Fibroblast of the aortic adventitia (primary cell): ENCODE results near the gene UBE2E2. TPM values are rescaled to one million over a fixed set of nuclear protein-coding genes. Genes with fewer than 3 reads are reported as not detected.

ENCODE experiments used
- DNase-seq: peaks from one replicate; pipeline ENCODE4 v3.0.0-alpha.2; 2010; ENCODE audit warnings: low read depth
- H3K4me3 ChIP-seq: 2 replicates; pipeline ENCODE4 v1.5.1; 2011; ENCODE audit warnings: low read depth, mild to moderate bottlenecking, control low read depth, low read length, moderate library complexity
- CTCF ChIP-seq: IDR thresholded peaks from 2 replicates; pipeline ENCODE4 v1.5.1; 2011; ENCODE audit warnings: mild to moderate bottlenecking, low read length, control low read depth, inconsistent platforms; ENCODE audit not compliant: insufficient read depth
- total RNA-seq: library from RNA; depleted of rRNA; stranded (reverse); fragments of >200 nt; gene quantifications from 2 replicates; pipeline ENCODE4 v1.2.3, GENCODE V29; 2012; ENCODE audit warnings: low replicate concordance

The UBE2E2 gene
- total RNA-seq, 1 donor = 49.1 TPM

DNA sequence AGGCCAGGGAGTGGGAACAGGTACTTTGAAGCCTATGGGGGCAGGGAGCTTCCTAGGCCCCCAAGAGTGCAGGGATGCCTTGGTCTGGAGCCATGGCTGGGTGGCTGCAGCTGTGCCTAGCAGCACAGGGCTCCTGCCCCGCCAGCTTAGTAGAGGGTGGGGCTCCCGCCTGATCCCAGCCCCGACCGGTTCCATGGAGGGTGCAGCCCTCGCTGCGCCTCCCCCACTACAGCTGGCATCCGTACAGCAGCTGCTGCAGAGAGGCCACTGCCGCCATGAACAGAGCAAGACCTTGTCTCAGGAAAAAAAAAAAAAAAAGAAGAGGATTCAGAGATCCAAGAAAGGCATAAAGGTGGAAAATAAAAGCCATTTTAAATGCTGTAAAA, 277.2 kb downstream of the UBE2E2 start:
- no peak for DNase-seq
- no peak for TF ChIP-seq CTCF
- H3K4me3 ChIP-seq = no peak overlapping the region

DNA sequence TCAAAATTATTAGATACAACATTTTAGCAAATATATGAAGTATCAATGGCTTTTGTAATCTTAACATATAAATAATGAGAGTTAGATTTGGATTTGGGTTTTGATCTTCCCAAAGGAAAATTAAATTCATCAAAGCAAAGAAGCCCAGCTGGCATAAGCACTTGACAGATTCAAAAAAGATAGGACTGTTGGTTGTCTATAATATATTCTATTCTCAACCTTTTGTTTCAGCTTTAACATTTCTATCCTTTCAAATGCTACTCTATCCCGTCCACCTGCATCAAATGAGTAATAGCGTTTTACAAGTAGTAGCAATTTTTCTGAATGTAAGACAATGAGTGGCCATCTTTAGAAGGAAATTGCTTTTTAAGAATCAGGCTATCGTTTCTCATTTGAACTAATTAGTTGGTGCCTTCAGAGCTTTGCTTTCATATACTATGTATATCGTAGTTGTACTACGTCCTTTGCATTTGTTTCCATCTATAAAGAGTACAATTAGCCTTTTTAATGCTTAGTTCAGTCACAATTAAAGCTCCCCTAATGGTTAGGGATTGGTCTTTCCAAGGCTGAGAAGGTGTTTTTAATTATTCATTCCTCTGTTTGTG, 278.0 kb downstream of the UBE2E2 start:
- no peak for TF ChIP-seq CTCF
- no peak overlapping the region for H3K4me3 ChIP-seq
- DNase-seq = no peak

DNA sequence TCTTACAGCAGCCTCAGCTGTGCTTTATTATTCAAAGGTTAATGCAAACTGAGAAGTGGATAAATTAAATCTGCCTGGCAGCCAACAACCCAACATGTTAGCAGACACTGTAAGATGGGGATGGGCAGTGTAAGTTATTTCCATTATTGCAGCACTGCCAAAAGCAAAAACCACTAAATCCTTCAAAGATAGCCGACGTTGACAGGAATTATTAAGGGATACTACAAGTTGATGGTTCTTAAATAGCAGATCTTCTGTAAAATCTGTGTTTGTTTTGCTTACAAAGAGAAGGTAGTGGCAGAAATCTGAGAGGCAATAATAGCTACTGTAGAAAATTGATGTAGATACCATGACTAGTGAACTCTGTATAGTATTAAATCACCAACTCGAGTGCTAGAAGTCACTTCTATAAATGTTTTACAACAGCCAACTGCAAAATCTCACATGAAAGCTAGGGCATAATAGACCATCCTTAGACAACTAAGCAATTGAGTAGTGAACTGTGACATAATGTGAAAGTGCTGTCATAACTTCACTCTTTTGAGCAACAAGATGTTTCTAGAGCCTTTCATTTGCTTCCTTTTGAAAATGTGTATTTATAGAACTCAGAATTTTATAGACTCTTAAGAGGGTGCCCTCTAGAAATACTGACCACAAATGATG, 278.6 kb downstream of the UBE2E2 start:
- no peak for DNase-seq
- H3K4me3 ChIP-seq = no peak overlapping the region
- no peak for TF ChIP-seq CTCF

DNA sequence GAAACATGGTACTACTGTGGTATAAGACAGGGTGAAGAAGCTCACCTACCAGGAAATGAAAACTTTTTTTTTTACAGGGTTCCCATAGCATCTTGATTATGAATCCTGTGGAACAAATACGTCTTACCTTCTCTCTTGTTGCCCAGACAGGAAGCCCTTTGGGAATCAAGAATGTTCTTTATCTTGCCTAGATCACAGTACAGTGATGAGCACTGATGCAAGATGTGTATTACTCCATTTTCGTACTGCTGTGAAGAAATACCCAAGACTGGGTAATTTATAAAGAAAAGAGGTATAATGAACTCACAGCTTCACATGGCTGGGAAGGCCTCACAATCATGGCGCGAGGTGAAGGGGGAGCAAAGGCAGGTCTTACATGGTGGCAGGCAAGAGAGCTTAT, 281.3 kb downstream of the UBE2E2 start:
- no peak overlapping the region for H3K4me3 ChIP-seq
- TF ChIP-seq CTCF = no peak
- DNase-seq = no peak

DNA sequence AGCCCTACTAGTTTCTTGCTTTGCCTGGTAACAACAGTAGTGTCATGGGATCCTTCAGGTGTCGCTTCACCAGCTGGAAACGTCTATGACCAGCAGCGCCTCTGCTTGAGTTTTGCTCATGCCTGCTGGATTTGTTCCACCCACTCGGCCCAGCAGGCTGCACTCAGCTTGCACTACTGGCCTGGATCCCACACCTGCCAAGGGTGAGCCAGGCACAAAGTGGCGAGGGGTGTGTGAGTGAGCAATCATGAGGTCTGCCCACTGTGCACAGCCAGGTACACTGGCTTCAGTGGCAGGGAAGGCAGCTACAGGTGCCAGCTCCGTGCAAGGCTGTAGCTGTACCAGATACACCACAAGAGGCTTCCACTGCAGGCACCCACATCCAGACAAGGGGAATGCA, 282.8 kb downstream of the UBE2E2 start:
- H3K4me3 ChIP-seq = no peak overlapping the region
- no peak for TF ChIP-seq CTCF
- no peak for DNase-seq

DNA sequence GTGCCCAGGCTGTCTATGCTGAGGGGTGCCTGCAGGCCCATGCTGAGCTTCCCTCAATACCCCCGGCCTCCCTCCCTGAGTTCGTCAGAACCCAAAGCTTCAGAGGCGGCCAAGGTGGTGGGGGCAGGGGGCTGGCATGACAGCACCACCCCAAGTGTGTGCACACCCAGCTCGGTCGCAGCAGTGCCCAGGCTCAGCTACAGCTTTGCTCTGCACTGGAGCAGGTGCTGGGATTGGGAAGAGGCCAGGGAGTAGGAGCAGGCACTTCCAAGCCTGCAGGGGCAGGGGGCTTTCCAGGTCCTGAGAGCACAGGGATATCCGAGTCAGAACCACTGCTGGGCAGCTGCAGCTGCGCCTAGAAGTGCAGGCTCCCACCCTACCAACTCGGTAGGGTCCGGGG, 283.9 kb downstream of the UBE2E2 start:
- no peak for DNase-seq
- TF ChIP-seq CTCF = no peak
- H3K4me3 ChIP-seq = no peak overlapping the region

GRCh38 chr3:23488618-23489017, 285.5 kb downstream of the UBE2E2 start:
- H3K4me3 ChIP-seq = no peak overlapping the region
- DNase-seq = no peak
- no peak for TF ChIP-seq CTCF
